Sigmoid colon (tissue), 4 donors: ENCODE results near the gene PACS1.

ENCODE experiments used
- EP300 ChIP-seq, 4 donors: sonication (generic); formaldehyde crosslinking; IDR thresholded peaks; one replicate each; pipeline ENCODE4 v1.6.1; 2017; ENCODE audit warnings: antibody characterized with exemption in 4 of 4
- POLR2AphosphoS5 ChIP-seq, 4 donors: sonication (generic); formaldehyde crosslinking; IDR thresholded peaks; one replicate each; pipeline ENCODE4 v1.6.1; 2017; ENCODE audit warnings: antibody characterized with exemption in 4 of 4
- TF ChIP-seq, protein P1 (sequence below), 4 experiments: fragments of 450-650 bp in 3 of 4; fragments of 200-600 bp in 1 of 4; IDR thresholded peaks; one replicate each; pipeline ENCODE4 v1.5.1; 2016 to 2019; ENCODE audit warnings: antibody characterized with exemption in 4 of 4, mild to moderate bottlenecking in 3 of 4, moderate library complexity in 2 of 4

DNA sequence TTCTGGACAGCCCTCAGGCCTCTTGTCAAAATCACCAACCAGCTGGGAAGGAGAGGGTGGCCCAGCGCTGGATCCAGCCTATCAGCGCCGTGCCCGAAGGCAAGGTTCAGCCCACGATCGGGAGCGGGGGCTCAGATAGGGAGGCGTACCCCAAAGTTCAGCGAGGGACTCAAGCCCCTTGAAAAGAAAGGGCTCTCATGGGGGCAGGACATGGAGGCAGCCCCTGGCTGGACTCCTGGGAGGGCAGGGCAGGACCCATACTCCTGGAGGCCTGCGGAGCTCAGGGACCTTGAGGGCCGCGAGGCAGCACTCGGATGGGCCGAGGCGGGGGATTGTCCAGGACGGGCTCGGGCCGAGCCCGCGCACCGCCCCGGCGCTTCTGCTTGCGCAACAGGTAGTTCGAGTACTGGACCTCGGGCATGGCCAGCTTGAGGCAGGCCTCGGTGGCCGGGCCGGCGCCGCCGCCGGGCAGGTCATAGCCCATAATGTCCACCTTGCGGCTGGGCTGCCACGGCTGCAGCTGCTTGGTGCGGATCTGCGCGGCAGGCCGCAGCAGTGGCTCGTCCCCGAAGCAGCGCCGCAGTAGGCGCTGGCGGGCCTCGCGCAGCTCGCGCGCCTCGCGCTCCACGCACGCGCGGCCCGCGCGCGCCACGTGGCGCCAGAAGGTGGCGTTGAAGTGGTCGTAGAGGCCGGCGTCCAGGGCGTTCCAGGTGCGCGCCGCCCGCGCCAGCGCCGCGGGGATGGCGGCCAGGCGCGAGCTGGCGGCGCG lies 27.7 kb upstream of the PACS1 start:
- TF ChIP-seq POLR2AphosphoS5 (IDR thresholded peaks at IDR 0.05) (no peak), EP300 (IDR thresholded peaks at IDR 0.05) (no peak)
- TF ChIP-seq, protein P1, sequence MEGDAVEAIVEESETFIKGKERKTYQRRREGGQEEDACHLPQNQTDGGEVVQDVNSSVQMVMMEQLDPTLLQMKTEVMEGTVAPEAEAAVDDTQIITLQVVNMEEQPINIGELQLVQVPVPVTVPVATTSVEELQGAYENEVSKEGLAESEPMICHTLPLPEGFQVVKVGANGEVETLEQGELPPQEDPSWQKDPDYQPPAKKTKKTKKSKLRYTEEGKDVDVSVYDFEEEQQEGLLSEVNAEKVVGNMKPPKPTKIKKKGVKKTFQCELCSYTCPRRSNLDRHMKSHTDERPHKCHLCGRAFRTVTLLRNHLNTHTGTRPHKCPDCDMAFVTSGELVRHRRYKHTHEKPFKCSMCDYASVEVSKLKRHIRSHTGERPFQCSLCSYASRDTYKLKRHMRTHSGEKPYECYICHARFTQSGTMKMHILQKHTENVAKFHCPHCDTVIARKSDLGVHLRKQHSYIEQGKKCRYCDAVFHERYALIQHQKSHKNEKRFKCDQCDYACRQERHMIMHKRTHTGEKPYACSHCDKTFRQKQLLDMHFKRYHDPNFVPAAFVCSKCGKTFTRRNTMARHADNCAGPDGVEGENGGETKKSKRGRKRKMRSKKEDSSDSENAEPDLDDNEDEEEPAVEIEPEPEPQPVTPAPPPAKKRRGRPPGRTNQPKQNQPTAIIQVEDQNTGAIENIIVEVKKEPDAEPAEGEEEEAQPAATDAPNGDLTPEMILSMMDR (IDR thresholded peaks at IDR 0.05), result no peak
